NCI-H748 treated with DMSO at 0.1 percent for 48 hours (cell line): ENCODE measurements around the gene COL19A1.

Experiments used
- DNase-seq: peaks from one replicate; lab custom pipeline; 2025; lab: John Stamatoyannopoulos, UW

Gene COL19A1

GRCh38 chr6:70060680-70061079 lies 194.3 kb downstream of the COL19A1 start:
- no peak for DNase-seq

DNA sequence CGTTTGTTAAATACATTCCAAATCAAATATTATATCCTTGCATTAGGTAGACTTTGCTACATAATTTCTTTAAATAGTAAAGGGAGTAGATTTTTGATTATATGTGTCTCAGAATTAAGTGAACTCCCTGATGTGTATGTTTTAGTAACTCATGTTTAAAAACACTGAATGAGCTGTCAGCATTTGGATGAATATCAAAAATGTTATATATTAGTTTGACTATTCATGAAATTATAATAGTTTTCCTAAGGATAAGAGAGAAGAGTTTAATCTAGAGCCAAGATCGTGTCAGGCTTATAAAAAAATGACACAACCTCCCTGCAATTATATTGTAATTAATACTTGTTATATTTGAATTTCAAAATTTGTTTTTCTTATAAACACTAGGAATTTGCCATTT lies 195.2 kb downstream of the COL19A1 start:
- no peak for DNase-seq

DNA sequence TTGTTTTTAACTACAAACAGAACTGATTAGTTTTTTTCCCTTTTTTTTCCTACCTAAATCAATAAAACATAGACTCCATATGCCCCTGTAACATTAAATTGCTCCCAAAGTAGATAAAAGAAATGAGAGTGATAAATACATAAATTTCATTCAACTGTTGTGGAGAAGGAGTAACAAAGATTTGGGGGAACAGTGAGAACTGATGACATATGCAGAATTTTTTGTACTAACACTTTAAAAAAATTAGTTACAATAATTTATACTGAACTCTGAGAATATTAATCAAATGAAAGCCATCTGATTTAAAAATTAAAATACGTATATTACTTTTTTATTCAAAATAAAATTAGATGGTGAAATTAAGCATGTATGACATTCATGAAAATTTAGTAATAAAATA lies 195.7 kb downstream of the COL19A1 start:
- no peak for DNase-seq

- DNase-seq = no peak
Observed at GRCh38 chr6:70072540-70073179, 206.3 kb downstream of the COL19A1 start.

DNA sequence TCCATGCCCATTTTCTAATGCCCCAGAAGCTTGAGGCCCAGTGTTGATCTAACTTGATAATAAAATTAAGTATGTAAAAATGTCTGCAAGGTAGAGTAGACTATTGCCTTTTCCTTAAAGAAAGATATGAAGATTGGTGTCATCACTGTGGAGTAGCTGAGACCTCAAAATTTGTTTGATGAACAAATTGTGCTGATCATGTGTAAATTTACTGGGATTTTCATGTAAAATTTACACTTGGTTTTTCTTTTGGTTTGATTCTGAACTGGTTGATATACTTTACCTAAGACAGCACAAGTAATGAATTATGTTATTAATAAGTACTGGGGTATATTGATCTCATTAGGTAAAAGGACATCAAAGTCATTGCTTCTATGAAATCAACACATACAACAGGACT lies 207.3 kb downstream of the COL19A1 start:
- no peak for DNase-seq

GRCh38 chr6:70079241-70079640 lies 212.9 kb downstream of the COL19A1 start:
- DNase-seq = no peak

DNA sequence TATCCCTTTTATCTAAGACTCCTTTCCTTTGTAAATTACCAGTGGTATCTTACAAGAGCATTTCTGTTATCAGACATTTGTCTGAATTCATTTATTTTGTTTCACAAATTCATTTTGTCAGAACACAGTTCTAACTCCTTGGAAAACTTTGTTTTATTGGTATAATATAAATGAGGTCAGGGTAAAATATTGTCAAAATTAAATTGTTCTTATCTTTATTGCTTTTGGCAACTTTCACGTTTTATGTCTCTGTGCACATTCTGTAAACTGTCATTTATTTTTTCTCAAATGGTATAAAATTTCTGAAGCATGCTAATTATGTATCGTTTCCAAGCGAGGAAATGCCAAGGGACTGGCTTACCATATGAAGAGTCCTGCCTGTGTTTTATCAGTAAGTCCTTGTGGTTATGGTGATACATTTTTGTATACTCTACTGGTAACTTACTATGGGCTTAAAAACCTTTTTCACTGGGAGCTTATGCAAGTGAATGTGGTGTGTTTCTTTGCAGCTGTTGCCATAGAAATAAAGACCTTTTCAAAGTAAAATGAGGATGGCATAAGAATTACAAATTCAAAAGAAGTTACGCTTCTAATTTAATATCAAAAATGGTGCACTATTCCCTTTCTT lies 214.2 kb downstream of the COL19A1 start:
- no peak for DNase-seq

DNA sequence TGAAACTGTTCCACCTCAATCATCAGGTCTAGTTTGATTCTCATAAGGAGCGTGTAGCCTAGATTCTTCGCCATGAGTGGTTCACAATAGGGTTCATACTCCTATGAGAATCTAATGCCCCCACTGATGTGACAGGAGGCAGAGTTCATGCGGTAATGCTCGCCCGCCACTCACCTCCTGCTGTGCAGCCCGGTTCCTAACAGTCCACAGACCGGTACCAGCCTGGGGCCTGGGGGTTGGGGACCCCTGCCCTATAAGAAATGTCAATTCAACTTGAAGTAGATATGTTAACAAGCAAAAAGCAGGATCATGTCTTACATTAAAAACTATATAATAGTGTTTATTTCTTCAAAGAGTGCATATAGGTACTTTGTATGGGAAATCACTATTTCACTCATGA lies 216.5 kb downstream of the COL19A1 start:
- no peak for DNase-seq

GRCh38 chr6:70086806-70087205 lies 220.4 kb downstream of the COL19A1 start:
- no peak for DNase-seq

DNA sequence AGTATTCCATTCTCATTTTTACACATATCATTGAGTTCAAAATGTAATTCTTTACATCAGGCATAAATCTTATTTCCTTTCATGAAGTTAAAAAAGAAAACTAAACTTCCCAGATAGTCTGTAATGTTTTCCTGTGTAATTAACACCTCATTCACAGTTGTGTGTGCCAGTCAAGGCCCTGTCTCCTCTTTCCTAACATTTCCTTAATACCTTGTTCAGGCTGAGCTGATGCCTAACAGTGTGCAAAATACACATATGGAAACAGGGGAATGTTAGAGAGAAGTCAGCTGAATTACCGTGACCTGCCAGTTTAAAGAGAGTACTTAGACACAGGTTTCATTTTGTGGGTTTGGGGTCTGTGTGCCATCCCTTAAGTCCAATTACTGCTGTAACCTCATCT lies 227.8 kb downstream of the COL19A1 start:
- no peak for DNase-seq

- no peak for DNase-seq
Observed at GRCh38 chr6:70099732-70100131, 233.4 kb downstream of the COL19A1 start.

- DNase-seq = no peak
Observed at GRCh38 chr6:70103798-70104197, 237.4 kb downstream of the COL19A1 start.

DNA sequence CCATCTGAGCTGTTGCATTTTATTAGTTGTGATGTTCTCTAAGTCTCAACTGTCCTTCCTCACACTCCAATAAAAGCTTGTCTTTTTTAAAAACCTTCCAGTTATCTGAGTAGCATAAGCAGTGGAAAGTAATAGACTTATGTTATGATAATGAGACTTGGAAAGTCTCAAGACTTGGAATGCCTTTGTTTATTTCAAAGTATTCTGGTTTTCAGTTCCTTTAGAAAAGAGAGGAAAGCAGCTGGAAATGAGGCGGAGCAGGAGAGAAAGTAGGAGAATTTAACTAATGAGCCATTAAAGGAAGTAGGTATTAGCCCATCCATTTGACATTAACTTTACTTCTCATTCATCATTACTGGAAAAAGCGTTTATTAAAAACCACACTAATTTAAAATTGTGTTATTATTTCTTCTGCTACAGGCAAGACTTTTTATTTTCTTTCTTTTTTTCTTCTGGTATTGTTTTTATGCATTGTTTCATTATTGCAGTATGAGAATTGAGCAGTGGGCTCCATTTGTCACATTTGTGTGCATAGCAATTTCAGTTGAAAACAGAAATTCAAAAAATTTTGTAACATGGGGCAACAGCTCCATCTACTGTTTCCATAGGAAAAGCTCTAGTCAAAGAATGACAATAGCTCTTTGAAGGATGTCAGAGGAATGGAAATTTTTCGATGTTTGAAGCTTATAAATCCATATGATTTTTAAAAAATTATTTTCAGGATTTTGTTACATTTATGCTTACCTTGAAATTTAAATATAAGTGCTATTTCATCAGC lies 241.7 kb downstream of the COL19A1 start:
- peak; percentile 28 for DNase-seq

- no peak for DNase-seq
Observed at GRCh38 chr6:70110126-70111022, 244.0 kb downstream of the COL19A1 start.

DNA sequence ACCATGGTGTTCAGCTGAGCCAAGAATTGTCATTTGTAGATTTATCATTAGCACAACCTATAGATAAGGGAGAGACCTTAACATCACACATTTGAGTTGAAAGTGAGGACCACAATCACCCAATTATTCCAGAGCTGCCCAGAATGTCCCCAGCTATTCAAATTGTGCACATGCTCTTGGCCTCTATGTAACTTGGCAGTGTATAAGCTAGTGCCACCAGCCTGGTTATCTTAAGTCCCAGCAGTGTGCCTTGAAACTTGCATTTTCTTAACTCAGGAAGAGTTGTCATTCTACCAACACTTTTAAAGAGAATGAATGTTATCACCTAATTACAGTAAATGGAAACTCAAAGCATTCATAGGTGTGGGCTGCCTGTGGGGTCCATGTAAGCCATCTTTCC lies 245.4 kb downstream of the COL19A1 start:
- DNase-seq = no peak

DNA sequence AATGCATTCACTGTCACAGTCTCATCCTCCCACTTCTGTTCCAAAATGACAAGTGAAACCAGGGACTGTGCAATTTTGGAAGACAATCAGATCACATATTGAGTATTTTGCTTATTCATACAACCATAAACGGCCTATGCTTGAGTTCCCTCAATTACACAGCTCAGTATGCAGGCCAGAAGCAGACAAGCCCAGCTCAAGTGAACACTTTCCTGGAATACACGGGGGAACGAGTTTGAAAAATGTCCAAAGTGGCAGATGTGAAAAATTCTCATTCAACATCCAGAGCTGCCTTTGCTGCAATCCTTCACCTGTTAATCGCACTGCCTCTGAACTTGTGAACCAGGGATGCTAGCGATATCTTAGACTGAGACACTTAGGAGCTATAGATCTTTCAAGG lies 246.4 kb downstream of the COL19A1 start:
- DNase-seq = no peak

GRCh38 chr6:70113171-70113570 lies 246.8 kb downstream of the COL19A1 start:
- DNase-seq = no peak

DNA sequence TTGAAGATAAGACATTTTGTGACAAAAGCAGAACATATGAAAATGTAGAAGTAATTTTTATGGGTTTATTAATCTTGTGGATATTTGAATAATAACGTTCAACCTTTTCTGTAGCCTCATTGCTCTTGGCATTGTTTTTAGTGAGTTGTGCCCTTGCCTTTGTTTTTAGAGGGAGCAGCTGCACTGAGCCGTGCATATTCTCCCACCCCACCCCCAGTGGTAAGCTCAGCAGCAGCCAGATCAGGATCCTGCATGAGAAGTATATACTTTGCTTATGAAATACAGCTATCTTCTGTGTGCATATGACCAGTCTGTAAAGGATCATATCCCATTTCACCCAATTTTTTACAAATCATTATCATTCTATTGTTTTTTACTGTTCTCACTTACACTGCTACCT lies 252.3 kb downstream of the COL19A1 start:
- DNase-seq = no peak

- DNase-seq = no peak
Observed at GRCh38 chr6:70119218-70119835, 253.0 kb downstream of the COL19A1 start.

DNA sequence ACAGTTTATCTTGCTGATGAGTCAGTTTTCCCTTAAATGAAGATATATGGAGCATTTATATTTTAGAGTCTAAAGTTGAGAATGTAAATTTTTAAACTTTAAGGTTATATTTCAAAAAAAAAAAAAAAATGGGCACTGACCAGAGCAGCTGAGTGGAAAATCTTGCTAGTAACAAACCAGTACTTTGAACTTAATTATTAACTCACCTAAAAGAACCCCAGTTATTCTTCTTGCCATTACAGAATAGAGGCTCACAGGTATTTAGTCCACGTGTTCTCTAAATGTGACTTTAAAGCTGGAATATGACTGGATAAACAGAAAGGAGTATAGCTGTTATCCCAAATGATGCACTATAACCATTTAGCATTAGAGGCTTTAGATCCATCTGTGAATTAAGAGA lies 258.1 kb downstream of the COL19A1 start:
- DNase-seq = no peak

- DNase-seq = no peak
Observed at GRCh38 chr6:70124882-70125545, 258.7 kb downstream of the COL19A1 start.
